ENCODE results near the gene MESP2. TPM values are rescaled to one million over a fixed set of nuclear protein-coding genes. Genes with fewer than 3 reads are reported as not detected.
A peak's percentile ranks its signal among the peaks of the same experiment; 100 is the strongest.

Gene MESP2
- total RNA-seq, 1 experiment from 2014 or later, result 0.28 TPM

GRCh38 chr15:89747708-89748682 lies 28.1 kb upstream of the MESP2 start:
- peak; percentile 51 for DNase-seq
- H2AK5ac ChIP-seq (ENCODE audit: insufficient read length, low read length), result no peak overlapping the region

More at GRCh38 chr15:89747708-89748682, 28.1 kb upstream of the MESP2 start:
- Histone ChIP-seq H3K79me1 (ENCODE audit: insufficient read depth, low read depth, low read length, poor library complexity, severe bottlenecking) (no peaks in the 10 kb centered on the region), H3K9ac (ENCODE audit: extremely low read depth, insufficient read length, low read length) (no peak overlapping the region), H2BK12ac (ENCODE audit: insufficient read length, low read depth, low read length) (no peak overlapping the region), H3T11ph (ENCODE audit: low read length) (no peak overlapping the region), H3K4me2 (ENCODE audit: insufficient read depth, insufficient read length, low read length) (peak overlapping the region; percentile 62), H3K4ac (ENCODE audit: low read depth, low read length) (no peak overlapping the region), H3K27me3 (ENCODE audit: insufficient read depth, low read length) (peaks cover 42% of the 10 kb centered on the region), H3K56ac (ENCODE audit: insufficient read length, low read depth, low read length) (no peak overlapping the region), H2AFZ (ENCODE audit: low read length) (no peak overlapping the region), H4K91ac (ENCODE audit: insufficient read length, low read depth, low read length) (no peak overlapping the region), H3K27ac (ENCODE audit: insufficient read length, low read depth, low read length) (no peak overlapping the region), H4K20me1 (ENCODE audit: control insufficient read depth, insufficient read depth, insufficient read length) (no peaks in the 10 kb centered on the region), H3K4me1 (ENCODE audit: insufficient read depth, low read length) (no peaks in the 10 kb centered on the region; the same call in 1 of the 2 replicates), H3K79me2 (ENCODE audit: insufficient read depth, low read length) (no peaks in the 10 kb centered on the region), H3K23ac (ENCODE audit: insufficient read length, low read depth, low read length) (no peak overlapping the region), H3K23me2 (ENCODE audit: insufficient read length, low read depth, low read length, poor library complexity, severe bottlenecking) (peaks cover 8% of the 10 kb centered on the region), H2BK120ac (ENCODE audit: low read depth, low read length, poor library complexity, severe bottlenecking) (no peak overlapping the region), H2BK15ac (ENCODE audit: low read depth, low read length) (no peak overlapping the region), H2BK5ac (ENCODE audit: insufficient read length, low read length) (no peak overlapping the region), H3K9me3 (ENCODE audit: control insufficient read depth, low read depth, low read length) (no peaks in the 10 kb centered on the region), H4K5ac (ENCODE audit: insufficient read length, low read depth, low read length) (no peak overlapping the region), H3K14ac (ENCODE audit: insufficient read depth, low read length) (no peak overlapping the region; the same call in 1 of the 2 replicates), H2BK20ac (ENCODE audit: low read depth, low read length, poor library complexity, severe bottlenecking) (no peak overlapping the region), H3K18ac (ENCODE audit: insufficient read length, low read depth, low read length) (no peak overlapping the region), H4K8ac (replicated peaks; ENCODE audit: insufficient read length, low read depth, low read length) (no peak overlapping the region)
- H3K27ac Mint-ChIP-seq, result no peak overlapping the region
- TF ChIP-seq CTCF (conservative IDR thresholded peaks at IDR 0.05), result no peak
- H3K27me3 Mint-ChIP-seq (ENCODE audit: low read depth), result peaks cover 20% of the 10 kb centered on the region
- no CpG with 5 or more reads among the region's 28 CpGs for WGBS (ENCODE audit: extremely low coverage, insufficient read length, low lambda C conversion rate)
- H3K9me3 Mint-ChIP-seq, result no peaks in the 10 kb centered on the region; a peak in 1 of 5 replicates
- peak overlapping the region in 1 of 2 experiments; percentile 21; a peak in 3 of 5 replicates for H3K4me3 Mint-ChIP-seq
- peaks cover 0 to 3% (median 0%) of the 10 kb centered on the region in 3 experiments; a peak in 1 of 7 replicates for H3K36me3 Mint-ChIP-seq (ENCODE audit: insufficient read depth in 1 of 3, low read depth in 3 of 3)
- peaks cover 14 to 21% of the 10 kb centered on the region in 2 experiments for H3K4me1 Mint-ChIP-seq
